Measurements from ENCODE around the gene GYPA.
"Not testable (repeated sequence)": the region's sequence is repeated elsewhere in the genome, so short reads cannot be mapped to it uniquely, and the experiment has no call there.

The GYPA gene

DNA sequence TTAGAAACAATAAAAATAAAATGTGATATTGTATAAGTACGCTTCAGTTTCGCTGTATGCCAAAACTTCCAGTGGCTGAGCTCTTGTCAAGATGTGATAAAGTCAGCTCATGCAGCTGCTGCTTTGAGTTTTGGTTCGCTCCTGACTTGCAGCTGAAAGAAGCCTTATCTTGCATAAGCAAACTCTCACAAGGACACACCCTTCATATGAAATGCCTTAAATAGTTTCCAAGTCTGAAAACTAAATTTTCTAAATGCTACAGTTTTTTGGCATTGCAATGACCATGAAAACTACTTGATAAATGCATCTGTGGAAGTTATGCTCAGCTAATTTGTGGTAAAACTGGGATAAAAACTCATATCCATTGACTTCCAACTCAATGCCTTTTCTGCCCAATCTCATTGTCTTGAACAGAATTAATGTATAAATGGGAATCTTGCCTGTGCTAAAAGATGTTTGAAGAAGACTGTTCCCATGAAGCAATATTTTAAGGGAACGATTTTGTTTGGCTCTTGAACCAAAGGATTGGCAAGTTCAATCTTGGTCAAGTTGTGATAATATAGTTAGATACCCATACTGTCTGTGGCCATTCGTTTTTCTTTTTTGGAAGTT lies 11.7 kb downstream of the GYPA start:
- not testable (repeated sequence) for DNase-seq

DNA sequence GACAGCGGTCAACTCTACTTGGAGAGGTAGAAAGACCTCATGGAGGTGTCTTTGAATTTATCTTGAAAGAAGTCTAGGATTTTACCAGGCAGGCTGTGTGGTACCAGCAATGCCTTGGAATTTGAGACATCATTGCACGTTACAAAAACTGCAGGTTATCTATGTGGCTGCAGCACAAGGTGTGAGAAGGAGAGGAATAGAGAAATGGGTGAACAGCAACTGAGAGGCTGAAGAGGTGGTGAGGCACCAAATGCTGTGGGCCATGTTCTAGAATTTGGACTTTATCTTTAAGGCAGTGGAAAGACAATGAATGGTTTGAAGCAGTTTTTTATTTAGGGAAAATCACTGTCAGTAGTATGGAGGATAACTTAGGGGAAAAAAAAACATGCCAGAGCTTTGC lies 15.4 kb downstream of the GYPA start:
- DNase-seq, result not testable (repeated sequence)

DNA sequence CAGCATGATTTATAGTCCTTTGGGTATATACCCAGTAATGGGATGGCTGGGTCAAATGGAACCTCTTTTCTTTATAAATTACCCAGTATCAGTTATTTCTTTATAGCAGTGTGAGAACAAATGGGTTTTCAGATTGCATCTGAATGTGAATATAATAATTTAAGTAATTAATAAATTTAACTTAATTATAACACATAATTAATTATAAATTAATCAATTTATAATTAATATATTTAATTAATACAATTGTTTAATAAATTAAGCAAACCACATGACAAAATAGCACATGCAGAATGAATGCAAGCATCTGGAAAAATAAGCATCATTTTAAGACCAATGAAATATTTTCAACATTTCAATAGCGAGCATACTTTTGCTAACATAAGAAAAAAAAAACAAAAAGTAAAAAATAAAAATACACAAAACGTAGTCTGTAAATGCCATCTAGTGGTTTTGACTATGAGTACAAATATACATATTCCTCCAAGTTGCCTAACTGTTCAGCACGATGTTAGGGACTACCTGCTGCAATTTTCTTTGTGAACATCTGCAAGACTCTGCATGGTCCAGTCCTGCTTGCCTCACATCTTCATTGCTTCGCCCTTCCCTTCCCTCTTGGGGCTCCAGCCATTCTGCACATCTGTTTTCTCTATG lies 16.4 kb downstream of the GYPA start:
- DNase-seq, result not testable (repeated sequence)

DNA sequence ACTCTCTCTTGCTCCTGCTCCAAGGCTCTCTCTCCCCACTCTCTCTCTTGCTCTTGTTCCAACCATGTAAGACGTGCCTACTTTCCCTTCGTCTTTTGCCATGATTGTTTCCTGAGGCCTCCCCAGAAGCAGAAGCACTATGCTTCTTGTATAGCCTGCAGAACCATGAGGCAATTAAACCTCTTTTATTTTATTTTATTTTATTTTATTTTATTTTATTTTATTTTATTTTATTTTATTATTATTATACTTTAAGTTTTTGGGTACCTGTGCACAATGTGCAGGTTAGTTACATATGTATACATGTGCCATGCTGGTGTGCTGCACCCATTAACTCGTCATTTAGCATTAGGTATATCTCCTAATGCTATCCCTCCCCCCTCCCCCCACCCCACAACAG lies 17.2 kb downstream of the GYPA start:
- DNase-seq, result not testable (repeated sequence)

DNA sequence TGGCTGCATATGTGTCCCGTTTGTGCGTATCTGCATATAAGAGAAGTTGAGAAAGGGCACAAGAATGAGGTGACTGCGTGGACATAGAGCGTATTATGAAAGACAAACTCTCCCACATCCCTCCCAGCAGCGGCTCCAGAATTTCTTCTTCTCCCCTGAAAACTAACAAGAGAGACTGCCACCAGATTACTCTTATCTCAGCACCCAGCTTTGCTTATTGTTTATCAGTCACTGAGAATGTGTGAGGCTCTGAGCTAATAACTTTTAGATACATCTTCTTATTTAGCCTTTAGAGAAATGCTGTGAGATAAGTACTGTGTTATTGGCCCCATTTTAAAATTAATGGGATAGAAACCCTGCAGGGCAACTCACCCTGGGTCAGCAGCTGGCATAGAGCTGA lies 20.8 kb downstream of the GYPA start:
- DNase-seq, result not testable (repeated sequence)

DNA sequence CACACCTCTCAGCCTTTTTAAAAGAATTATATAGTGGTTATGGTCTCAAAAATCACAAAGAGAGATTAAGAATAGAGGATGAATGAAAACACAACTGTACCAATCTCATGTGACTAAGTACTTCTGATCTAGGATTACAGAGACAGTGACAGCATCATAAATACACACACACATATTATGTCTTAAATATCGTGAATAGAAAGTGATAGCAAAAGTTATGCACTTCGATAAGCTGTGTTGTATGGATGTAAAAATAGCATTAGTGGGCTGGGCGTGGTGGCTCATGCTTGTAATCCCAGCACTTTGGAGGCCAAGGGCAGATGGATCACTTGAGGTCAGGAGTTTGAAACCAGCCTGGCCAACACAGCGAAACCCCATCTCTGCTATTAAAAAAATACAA lies 25.0 kb downstream of the GYPA start:
- DNase-seq, result no peak

DNA sequence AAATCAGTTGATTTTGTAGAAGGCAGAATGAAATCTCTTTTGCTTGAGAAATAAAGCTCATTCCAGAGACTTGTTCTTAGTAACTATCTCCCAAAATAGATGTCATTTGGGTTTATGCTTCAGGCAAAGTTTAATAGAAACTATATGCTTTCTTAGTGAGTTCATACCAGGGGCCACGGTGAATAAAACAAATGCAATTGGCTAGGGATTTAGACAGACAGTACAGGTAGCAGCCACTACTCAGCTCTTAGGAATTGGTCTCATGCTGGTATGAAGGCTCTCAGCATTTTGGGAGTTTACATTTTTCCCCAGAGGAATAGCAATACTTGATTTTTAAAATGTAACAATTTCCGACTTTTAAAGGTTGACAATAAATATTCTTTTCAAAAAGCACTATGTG lies 27.0 kb downstream of the GYPA start:
- no peak for DNase-seq

DNA sequence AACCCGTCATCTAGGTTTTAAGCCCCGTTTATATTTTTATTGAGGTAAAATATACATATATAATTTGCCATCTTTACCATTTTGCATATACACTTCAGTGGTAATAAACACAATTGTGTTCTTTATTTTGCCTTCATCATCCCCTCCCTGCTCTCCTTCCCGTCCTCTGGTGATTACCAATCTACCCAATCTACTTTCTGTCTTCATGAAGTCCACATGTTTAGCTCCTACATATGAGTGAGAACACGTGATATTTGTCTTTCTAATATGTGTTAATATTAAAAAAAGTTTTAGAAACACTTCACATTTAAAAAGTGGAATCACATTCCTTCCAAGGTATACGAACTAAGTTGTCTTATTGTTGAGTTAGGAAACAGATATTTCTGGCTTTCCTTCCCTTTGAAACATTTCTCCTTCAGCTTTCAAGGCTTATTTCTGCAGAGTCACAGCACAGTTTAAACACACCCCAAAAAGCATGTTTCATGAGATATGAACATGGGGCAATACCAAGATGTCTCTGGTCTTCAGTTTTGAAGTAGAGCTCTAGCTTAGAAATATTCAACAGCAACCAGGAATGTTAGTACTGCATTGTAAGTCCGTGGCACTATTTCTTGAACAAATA lies 35.9 kb downstream of the GYPA start:
- DNase-seq, result no peak

DNA sequence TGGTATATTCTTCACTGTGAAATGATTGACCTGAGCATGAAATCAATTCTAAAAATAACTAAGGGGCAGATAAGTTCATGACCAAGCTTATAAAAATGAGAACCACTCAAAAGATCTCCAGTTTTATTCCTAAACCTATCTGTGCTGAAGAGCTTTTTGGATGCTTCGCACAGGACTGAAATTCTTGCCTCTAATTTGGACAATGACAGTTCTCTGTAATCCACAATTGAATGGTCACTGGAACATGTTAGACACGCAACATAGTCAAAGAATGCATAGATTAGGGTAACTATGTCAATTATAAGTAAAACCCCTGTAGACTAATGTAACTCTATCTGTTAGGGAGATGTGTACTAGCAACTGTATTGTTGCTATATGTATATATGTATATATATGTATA lies 42.7 kb downstream of the GYPA start:
- not testable (repeated sequence) for DNase-seq

DNA sequence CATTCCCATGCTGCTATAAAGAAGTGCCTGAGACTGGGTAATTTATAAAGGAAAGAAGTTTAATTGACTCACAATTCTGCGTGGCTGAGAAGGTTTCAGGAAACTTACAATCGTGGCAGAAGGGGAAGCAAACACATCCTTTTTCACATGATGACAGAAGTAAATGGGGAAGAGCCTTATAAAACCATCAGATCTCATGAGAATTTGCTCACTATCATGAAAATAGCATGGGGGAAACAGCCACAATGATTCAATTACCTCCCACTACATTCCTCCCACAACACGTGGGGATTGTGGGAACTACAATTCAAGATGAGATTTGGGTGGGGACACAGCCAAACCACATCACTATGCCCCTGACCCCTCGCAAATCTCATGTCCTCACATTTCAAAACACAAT lies 46.5 kb downstream of the GYPA start:
- not testable (repeated sequence) for DNase-seq

DNA sequence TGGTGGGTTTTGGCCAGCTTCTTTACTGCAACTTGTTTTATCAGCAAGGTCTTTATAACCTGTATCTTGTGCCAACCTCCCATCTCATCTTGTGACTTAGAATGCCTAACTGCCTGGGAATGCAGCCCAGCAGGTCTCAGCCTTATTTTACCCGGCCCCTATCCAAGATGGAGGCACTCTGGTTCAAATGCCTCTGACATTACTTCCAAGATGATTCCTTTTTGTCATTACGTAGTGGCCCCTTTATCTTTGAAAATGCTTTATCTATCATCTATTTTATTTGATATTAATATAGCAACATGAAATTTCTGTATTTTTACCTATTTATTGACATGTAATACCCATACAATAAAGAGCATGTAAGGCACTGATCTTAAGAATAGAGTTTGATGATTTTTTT lies 49.3 kb downstream of the GYPA start:
- DNase-seq, result not testable (repeated sequence)

DNA sequence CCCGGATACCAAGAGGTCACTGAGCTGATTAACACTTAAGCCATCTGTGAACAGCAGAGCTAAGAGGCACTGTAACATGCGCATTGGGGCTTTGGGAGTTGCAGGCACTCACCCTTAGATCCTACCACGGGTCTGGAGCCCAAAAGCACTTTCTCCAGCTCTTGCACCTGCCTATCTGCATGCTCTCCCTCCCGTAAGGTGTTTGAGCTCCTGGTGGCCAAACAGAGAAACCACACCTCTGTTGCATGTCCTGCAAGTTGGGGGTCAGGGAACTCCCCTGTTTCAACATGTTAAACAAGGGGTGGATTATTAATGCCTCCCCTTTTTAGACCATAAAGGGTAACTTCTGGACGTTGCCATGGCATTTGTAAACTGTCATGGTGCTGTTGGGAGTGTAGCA lies 49.8 kb downstream of the GYPA start:
- no peak for DNase-seq

DNA sequence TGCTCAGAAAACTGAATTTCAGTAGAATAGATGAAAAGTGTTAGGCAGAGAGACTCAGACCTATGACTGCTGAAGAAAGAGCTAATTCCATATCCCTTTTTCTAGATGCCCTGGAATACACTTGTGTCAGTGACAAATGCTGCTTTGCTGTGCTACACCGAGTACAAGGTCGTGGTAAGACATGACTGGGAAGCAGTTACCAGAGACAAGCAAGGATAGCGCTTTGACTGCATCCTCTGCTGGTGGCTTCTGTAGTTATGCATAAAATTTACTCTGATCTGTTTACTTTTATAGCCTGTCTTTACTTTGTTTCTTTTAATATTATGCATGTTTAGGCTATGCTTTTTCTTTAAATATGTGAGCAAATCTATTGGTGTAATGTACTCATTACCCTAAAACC lies 58.5 kb downstream of the GYPA start:
- not testable (repeated sequence) for DNase-seq

DNA sequence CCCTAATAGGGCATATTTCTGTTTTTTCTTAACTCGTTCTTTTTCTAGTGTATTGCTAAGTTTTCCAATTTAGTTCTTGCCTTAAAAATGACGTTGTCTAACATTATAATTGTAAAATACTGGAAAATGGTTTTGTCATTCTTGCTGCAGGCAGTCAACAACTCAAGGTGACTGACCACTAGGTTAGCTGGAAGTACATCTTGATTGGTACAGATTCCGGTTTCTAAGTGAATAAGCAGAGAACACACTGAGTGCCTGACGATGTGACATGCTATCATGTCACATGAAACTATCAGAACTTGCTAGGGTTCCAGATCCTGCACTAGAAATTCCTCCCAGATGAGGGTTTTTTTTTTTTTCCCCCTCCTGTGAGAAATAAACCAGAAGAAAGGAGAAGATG lies 60.4 kb downstream of the GYPA start:
- not testable (repeated sequence) for DNase-seq

DNA sequence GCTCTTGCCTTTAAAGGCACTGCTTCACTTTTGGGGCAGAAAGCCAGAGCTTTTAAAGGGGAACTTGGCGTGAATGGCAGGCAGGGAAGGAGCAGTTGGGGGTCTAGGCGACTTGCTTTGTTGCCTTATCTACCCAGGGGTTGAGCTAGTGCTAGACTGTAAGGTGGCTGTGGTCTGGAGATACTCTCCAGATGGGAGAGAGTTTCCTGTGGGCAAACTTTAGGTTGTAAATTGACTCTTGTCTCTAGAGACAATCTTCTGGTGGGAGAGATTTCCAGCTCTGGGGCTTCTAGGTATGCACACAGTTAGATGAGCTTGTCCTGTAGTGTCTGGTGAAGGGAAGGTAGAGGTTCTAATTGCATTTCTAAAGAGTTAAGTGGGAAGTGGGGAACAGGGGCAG lies 61.8 kb downstream of the GYPA start:
- not testable (repeated sequence) for DNase-seq

DNA sequence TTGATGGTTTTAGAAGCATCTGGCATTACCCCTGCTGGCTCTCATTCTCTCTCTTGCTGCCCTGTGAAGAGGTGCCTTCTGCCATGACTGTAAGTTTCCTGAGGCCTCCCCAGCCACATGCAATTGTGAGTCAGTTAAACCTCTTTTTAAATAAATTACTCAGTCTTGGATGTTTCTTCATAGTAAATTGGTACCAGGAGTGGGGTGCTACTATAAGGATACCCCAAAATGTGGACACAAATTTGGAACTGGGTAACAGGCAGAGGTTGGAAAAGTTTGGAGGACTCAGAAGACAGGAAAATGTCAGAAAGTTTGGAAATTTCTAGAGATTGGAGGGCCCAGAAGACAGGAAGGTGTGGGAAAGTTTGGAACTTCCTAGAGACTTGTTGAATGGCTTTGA lies 79.0 kb downstream of the GYPA start:
- DNase-seq, result not testable (repeated sequence)

DNA sequence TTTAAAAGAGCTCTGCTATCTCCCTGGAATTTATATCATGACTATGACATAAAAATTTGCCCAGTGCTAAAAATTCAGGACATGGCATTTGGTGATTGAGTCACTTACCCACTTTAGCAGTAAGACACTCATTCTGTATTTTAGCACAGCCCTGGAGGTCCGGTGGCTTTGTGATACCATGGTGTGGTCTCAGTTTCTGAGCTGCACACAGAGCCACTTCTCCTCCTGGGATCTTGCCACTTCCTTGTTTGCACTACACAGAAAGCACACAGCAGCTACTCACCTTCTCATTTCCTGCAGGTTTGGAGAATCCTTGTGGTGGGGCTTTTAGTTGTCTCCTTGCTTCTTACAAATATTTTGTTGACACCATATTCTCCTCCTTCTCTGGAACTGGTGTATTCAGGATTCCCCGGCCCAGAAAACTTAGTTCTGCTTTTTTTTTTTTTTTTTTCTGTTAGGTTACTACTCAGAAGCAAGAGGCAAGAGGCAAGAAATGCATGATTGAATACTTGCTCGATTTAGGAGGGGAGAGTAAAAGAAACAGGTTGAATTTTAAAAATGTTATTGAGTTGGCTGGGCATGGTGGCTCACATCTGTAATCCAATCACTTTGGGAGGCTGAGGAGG lies 80.2 kb downstream of the GYPA start:
- DNase-seq, result not testable (repeated sequence)
